GM23248 (cell line): Measurements from ENCODE around the gene ARID5B.

Source experiments
- EZH2 ChIP-seq: fragments of 200-600 bp; sonication (generic); IDR thresholded peaks from 2 replicates; pipeline ENCODE4 v1.6.1; 2018; ENCODE audit warnings: antibody characterized with exemption, mild to moderate bottlenecking; ENCODE audit not compliant: insufficient read depth, poor library complexity, severe bottlenecking
- EZH2phosphoT487 ChIP-seq: fragments of 200-600 bp; sonication (generic); IDR thresholded peaks from 2 replicates; pipeline ENCODE4 v1.6.1; 2018; ENCODE audit warnings: antibody characterized with exemption, moderate library complexity, mild to moderate bottlenecking, low read depth; ENCODE audit not compliant: insufficient read depth

DNA sequence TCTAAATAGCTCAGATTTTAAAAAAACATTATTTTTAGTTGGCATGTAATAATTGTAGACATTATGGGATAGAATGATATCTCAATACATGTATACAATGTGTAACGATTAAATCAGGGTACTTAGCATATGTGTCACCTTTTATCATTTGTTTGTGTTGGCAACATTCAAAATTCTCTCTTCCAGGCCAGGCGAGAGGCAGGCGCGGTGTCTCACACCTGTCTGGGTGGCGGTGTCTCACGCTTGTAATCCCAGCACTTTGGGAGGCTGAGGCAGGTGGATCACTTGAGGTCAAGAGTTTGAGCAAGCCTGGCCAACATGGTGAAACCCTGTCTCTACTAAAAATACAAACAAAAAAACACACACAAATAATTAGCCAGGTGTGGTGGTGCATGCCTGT lies 215.4 kb downstream of the ARID5B start:
- TF ChIP-seq EZH2 (no peak), EZH2phosphoT487 (no peak)
